HCT116 (cell line): ENCODE data around the gene COL2A1.

Source experiments
- EGR1 ChIP-seq: IDR thresholded peaks from 2 replicates; pipeline ENCODE4 v1.6.1; 2012; ENCODE audit warnings: low read depth
- ELF1 ChIP-seq: IDR thresholded peaks from 2 replicates; pipeline ENCODE4 v1.6.1; 2012; ENCODE audit warnings: low read depth, borderline replicate concordance
- EZH2 ChIP-seq: fragments of 200-600 bp; sonication (generic); IDR thresholded peaks from 2 replicates; pipeline ENCODE4 v1.6.1; 2017; ENCODE audit warnings: antibody characterized with exemption, mixed run types
- POLR2A ChIP-seq: IDR thresholded peaks from 2 replicates; pipeline ENCODE4 v1.7.0; 2011; ENCODE audit warnings: borderline replicate concordance; ENCODE audit not compliant: insufficient read depth, insufficient read length; ENCODE audit errors: extremely low read depth
- POLR2AphosphoS5 ChIP-seq: IDR thresholded peaks from 2 replicates; pipeline ENCODE4 v1.6.1; 2011; ENCODE audit warnings: mild to moderate bottlenecking, low read depth, low read length, moderate library complexity
- RAD21 ChIP-seq: IDR thresholded peaks from 2 replicates; pipeline ENCODE4 v1.6.1; 2012; ENCODE audit warnings: low read depth, mild to moderate bottlenecking
- SRF ChIP-seq: IDR thresholded peaks from 2 replicates; pipeline ENCODE4 v1.6.1; 2012; ENCODE audit warnings: low read depth
- TCF7L2 ChIP-seq: IDR thresholded peaks from 2 replicates; pipeline ENCODE4 v1.7.0; 2011; ENCODE audit warnings: borderline replicate concordance, inconsistent platforms; ENCODE audit not compliant: insufficient read depth, insufficient read length; ENCODE audit errors: extremely low read depth
- TF ChIP-seq, protein P1 (sequence below): IDR thresholded peaks from 2 replicates; pipeline ENCODE4 v1.6.1; 2012; ENCODE audit warnings: low read depth
- TF ChIP-seq, protein P2 (sequence below), 3 experiments: fragments of 200-600 bp in 1 of 3; sonication (generic) in 1 of 3; IDR thresholded peaks in 2 of 3; conservative IDR thresholded peaks in 1 of 3; 2 replicates each; pipeline ENCODE4 v1.5.1; 2012 to 2017; ENCODE audit warnings: low read depth in 2 of 3, low read length in 2 of 3, antibody characterized with exemption in 1 of 3, borderline replicate concordance in 1 of 3, control low read depth in 1 of 3, mild to moderate bottlenecking in 1 of 3, mixed read lengths in 1 of 3, mixed run types in 1 of 3, moderate library complexity in 1 of 3; ENCODE audit not compliant: insufficient read depth in 1 of 3
- TF ChIP-seq, protein P3 (sequence below): IDR thresholded peaks from 2 replicates; pipeline ENCODE4 v1.6.1; 2011; ENCODE audit warnings: mild to moderate bottlenecking, low read length, moderate library complexity; ENCODE audit not compliant: insufficient replicate concordance; ENCODE audit errors: extremely low read depth
- TF ChIP-seq, protein P4 (sequence below): IDR thresholded peaks from 2 replicates; pipeline ENCODE4 v1.6.1; 2012
- TF ChIP-seq, protein P5 (sequence below): IDR thresholded peaks from 2 replicates; pipeline ENCODE4 v1.6.1; 2012

DNA sequence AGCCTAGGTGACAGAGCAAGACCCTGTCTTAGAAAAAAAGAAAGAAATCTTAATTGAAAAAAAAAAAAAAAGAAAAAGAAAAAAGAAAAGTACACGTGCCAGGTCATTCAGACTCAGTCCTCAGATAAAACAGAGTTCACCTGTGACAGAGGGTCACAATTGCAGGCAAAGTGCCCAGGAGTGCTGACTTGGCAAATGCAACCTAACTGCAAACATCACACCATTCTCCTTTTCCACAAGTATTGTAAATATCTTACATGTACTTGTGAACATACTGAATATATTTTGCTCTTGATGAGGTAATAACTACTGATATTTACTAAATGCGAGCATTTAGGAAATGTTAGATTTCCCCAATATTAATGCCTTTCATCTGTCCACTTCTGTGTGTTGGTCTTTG lies 9.0 kb upstream of the COL2A1 start:
- TF ChIP-seq, protein P1, sequence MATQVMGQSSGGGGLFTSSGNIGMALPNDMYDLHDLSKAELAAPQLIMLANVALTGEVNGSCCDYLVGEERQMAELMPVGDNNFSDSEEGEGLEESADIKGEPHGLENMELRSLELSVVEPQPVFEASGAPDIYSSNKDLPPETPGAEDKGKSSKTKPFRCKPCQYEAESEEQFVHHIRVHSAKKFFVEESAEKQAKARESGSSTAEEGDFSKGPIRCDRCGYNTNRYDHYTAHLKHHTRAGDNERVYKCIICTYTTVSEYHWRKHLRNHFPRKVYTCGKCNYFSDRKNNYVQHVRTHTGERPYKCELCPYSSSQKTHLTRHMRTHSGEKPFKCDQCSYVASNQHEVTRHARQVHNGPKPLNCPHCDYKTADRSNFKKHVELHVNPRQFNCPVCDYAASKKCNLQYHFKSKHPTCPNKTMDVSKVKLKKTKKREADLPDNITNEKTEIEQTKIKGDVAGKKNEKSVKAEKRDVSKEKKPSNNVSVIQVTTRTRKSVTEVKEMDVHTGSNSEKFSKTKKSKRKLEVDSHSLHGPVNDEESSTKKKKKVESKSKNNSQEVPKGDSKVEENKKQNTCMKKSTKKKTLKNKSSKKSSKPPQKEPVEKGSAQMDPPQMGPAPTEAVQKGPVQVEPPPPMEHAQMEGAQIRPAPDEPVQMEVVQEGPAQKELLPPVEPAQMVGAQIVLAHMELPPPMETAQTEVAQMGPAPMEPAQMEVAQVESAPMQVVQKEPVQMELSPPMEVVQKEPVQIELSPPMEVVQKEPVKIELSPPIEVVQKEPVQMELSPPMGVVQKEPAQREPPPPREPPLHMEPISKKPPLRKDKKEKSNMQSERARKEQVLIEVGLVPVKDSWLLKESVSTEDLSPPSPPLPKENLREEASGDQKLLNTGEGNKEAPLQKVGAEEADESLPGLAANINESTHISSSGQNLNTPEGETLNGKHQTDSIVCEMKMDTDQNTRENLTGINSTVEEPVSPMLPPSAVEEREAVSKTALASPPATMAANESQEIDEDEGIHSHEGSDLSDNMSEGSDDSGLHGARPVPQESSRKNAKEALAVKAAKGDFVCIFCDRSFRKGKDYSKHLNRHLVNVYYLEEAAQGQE, result no peak
- TF ChIP-seq, protein P2, sequence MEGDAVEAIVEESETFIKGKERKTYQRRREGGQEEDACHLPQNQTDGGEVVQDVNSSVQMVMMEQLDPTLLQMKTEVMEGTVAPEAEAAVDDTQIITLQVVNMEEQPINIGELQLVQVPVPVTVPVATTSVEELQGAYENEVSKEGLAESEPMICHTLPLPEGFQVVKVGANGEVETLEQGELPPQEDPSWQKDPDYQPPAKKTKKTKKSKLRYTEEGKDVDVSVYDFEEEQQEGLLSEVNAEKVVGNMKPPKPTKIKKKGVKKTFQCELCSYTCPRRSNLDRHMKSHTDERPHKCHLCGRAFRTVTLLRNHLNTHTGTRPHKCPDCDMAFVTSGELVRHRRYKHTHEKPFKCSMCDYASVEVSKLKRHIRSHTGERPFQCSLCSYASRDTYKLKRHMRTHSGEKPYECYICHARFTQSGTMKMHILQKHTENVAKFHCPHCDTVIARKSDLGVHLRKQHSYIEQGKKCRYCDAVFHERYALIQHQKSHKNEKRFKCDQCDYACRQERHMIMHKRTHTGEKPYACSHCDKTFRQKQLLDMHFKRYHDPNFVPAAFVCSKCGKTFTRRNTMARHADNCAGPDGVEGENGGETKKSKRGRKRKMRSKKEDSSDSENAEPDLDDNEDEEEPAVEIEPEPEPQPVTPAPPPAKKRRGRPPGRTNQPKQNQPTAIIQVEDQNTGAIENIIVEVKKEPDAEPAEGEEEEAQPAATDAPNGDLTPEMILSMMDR (IDR thresholded peaks at IDR 0.05 in 2 of 3, conservative IDR thresholded peaks at IDR 0.05 in 1 of 3; ENCODE audit: borderline replicate concordance in 1 of 3, insufficient read depth in 1 of 3, low read depth in 2 of 3, low read length in 2 of 3), result no peak
- TF ChIP-seq RAD21, result no peak
- TF ChIP-seq, protein P3, sequence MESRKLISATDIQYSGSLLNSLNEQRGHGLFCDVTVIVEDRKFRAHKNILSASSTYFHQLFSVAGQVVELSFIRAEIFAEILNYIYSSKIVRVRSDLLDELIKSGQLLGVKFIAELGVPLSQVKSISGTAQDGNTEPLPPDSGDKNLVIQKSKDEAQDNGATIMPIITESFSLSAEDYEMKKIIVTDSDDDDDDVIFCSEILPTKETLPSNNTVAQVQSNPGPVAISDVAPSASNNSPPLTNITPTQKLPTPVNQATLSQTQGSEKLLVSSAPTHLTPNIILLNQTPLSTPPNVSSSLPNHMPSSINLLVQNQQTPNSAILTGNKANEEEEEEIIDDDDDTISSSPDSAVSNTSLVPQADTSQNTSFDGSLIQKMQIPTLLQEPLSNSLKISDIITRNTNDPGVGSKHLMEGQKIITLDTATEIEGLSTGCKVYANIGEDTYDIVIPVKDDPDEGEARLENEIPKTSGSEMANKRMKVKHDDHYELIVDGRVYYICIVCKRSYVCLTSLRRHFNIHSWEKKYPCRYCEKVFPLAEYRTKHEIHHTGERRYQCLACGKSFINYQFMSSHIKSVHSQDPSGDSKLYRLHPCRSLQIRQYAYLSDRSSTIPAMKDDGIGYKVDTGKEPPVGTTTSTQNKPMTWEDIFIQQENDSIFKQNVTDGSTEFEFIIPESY, result no peak
- TF ChIP-seq, protein P4, sequence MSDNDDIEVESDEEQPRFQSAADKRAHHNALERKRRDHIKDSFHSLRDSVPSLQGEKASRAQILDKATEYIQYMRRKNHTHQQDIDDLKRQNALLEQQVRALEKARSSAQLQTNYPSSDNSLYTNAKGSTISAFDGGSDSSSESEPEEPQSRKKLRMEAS, result no peak
- no peak for TF ChIP-seq POLR2A
- no peak for TF ChIP-seq ELF1
- no peak for TF ChIP-seq SRF
- TF ChIP-seq, protein P5, sequence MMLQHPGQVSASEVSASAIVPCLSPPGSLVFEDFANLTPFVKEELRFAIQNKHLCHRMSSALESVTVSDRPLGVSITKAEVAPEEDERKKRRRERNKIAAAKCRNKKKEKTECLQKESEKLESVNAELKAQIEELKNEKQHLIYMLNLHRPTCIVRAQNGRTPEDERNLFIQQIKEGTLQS, result no peak
- no peak for TF ChIP-seq POLR2AphosphoS5
- TF ChIP-seq TCF7L2, result no peak
- TF ChIP-seq EZH2, result no peak
- TF ChIP-seq EGR1, result no peak
